Trophoblast cell (in vitro differentiated cells and primary cell): ENCODE data around the gene BFAR.
A peak's percentile ranks its signal among the peaks of the same experiment; 100 is the strongest.
"Not testable (repeated sequence)": the region's sequence is repeated elsewhere in the genome, so short reads cannot be mapped to it uniquely, and the experiment has no call there.

ENCODE experiments used
- DNase-seq, 2 donors: peaks; one replicate each; pipeline ENCODE4 v3.0.0-alpha.2; 2016
- H2AFZ ChIP-seq: 2 replicates; pipeline ENCODE4 v1.6.1; 2013; ENCODE audit warnings: low read length, moderate library complexity, mild to moderate bottlenecking; ENCODE audit not compliant: insufficient read depth, poor library complexity
- H2AK5ac ChIP-seq: 2 replicates; pipeline ENCODE4 v1.6.1; 2013; ENCODE audit warnings: mild to moderate bottlenecking, low read length
- H2BK120ac ChIP-seq: 2 replicates; pipeline ENCODE4 v1.6.1; 2013; ENCODE audit warnings: low read length, mild to moderate bottlenecking, moderate library complexity; ENCODE audit not compliant: insufficient read depth, poor library complexity
- H2BK12ac ChIP-seq: 2 replicates; pipeline ENCODE4 v1.6.1; 2013; ENCODE audit warnings: mild to moderate bottlenecking, low read length, moderate library complexity
- H2BK5ac ChIP-seq: 2 replicates; pipeline ENCODE4 v1.6.1; 2013; ENCODE audit warnings: low read length, low read depth, moderate library complexity, mild to moderate bottlenecking; ENCODE audit not compliant: poor library complexity
- H3K14ac ChIP-seq: 2 replicates; pipeline ENCODE4 v1.6.1; 2013; ENCODE audit warnings: mild to moderate bottlenecking, low read length
- H3K18ac ChIP-seq: 2 replicates; pipeline ENCODE4 v1.6.1; 2013; ENCODE audit warnings: mild to moderate bottlenecking, low read length
- H3K23ac ChIP-seq: 2 replicates; pipeline ENCODE4 v1.6.1; 2013; ENCODE audit warnings: low read length
- H3K27ac ChIP-seq: 2 replicates; pipeline ENCODE4 v1.5.1; 2013; ENCODE audit warnings: low read depth, mild to moderate bottlenecking, inconsistent platforms, low read length, moderate library complexity
- H3K27me3 ChIP-seq: 2 replicates; pipeline ENCODE4 v1.6.1; 2013; ENCODE audit warnings: inconsistent platforms, mild to moderate bottlenecking, low read length, moderate library complexity; ENCODE audit not compliant: insufficient read depth
- H3K36me3 ChIP-seq, 2 experiments: 1 replicate in 1 of 2; 2 replicates in 1 of 2; pipeline ENCODE4 v1.6.1; 2013; ENCODE audit warnings: low read length in 2 of 2, mild to moderate bottlenecking in 2 of 2, moderate library complexity in 1 of 2; ENCODE audit not compliant: insufficient read depth in 2 of 2, control insufficient read depth in 1 of 2
- H3K4ac ChIP-seq: 2 replicates; pipeline ENCODE4 v1.6.1; 2013; ENCODE audit warnings: low read depth, mild to moderate bottlenecking, low read length, moderate library complexity
- H3K4me1 ChIP-seq, 2 experiments: 1 replicate in 1 of 2; 2 replicates in 1 of 2; pipeline ENCODE4 v1.6.1; 2013; ENCODE audit warnings: low read length in 2 of 2, mild to moderate bottlenecking in 2 of 2, moderate library complexity in 1 of 2; ENCODE audit not compliant: insufficient read depth in 2 of 2, control insufficient read depth in 1 of 2
- H3K4me2 ChIP-seq: 2 replicates; pipeline ENCODE4 v1.6.1; 2013; ENCODE audit warnings: inconsistent platforms, mild to moderate bottlenecking, low read length, moderate library complexity
- H3K4me3 ChIP-seq: 2 replicates; pipeline ENCODE4 v1.5.1; 2013; ENCODE audit warnings: mild to moderate bottlenecking, low read depth, low read length, inconsistent platforms
- H3K79me1 ChIP-seq: one replicate; pipeline ENCODE4 v1.6.1; 2013; ENCODE audit warnings: low read length
- H3K79me2 ChIP-seq: 2 replicates; pipeline ENCODE4 v1.6.1; 2013; ENCODE audit warnings: low read length, mild to moderate bottlenecking; ENCODE audit not compliant: control insufficient read depth, insufficient read depth, poor library complexity
- H3K9ac ChIP-seq: 2 replicates; pipeline ENCODE4 v1.6.1; 2013; ENCODE audit warnings: mild to moderate bottlenecking, low read length
- H3K9me3 ChIP-seq: 2 replicates; pipeline ENCODE4 v1.6.1; 2013; ENCODE audit warnings: low read depth, mild to moderate bottlenecking, control low read depth, inconsistent platforms, low read length; ENCODE audit not compliant: insufficient read depth
- H4K12ac ChIP-seq: 2 replicates; pipeline ENCODE4 v1.6.1; 2013; ENCODE audit warnings: low read depth, mild to moderate bottlenecking, low read length, moderate library complexity
- H4K8ac ChIP-seq: 2 replicates; pipeline ENCODE4 v1.6.1; 2013; ENCODE audit warnings: low read depth, mild to moderate bottlenecking, low read length, moderate library complexity
- H4K91ac ChIP-seq: one replicate; pipeline ENCODE4 v1.6.1; 2013; ENCODE audit warnings: low read depth, mild to moderate bottlenecking, low read length, moderate library complexity
- WGBS: extraction: QIAGEN DNeasy Blood & Tissue Kit; methylation state at CpG from one replicate; pipeline ENCODE4 v1.1.7; 2013; ENCODE audit warnings: missing lambda C conversion rate; ENCODE audit not compliant: insufficient read length, insufficient coverage; ENCODE audit errors: extremely low coverage; 5-methylcytosine and 5-hydroxymethylcytosine counted together

The BFAR gene

GRCh38 chr16:14629919-14630619 is 2.7 kb upstream of the BFAR start, which contains the start of gene PARN:
Gene PARN, minus strand, starts transcription at chr16:14630260. Its CDS starts 135 bp downstream, at chr16:14630125.
- Histone ChIP-seq H3K27ac (peak within 1 kb of the TSS; percentile 69), H2BK120ac (peak within 1 kb of the TSS; percentile 29), H3K18ac (peak within 1 kb of the TSS; percentile 88), H2AK5ac (peak within 1 kb of the TSS; percentile 86), H2BK12ac (no peak within 1 kb of the TSS), H4K12ac (peak within 1 kb of the TSS; percentile 90), H3K79me1 (peaks cover 11% of the 10 kb centered on the region), H4K91ac (peak within 1 kb of the TSS; percentile 89), H3K27me3 (no peaks in the 10 kb centered on the region), H3K14ac (peak within 1 kb of the TSS; percentile 94), H4K8ac (peak within 1 kb of the TSS; percentile 95), H2AFZ (peak within 1 kb of the TSS; percentile 68), H3K9me3 (no peaks in the 10 kb centered on the region), H3K79me2 (peaks cover 15% of the 10 kb centered on the region), H3K4me1 (peaks cover 5 to 16% of the 10 kb centered on the region in 2 experiments), H3K9ac (peak within 1 kb of the TSS; percentile 90), H3K36me3 (peaks cover 5 to 12% of the 10 kb centered on the region in 2 experiments), H3K23ac (no peak within 1 kb of the TSS), H2BK5ac (peak within 1 kb of the TSS; percentile 89), H3K4ac (peak within 1 kb of the TSS; percentile 82), H3K4me3 (peak within 1 kb of the TSS; percentile 83), H3K4me2 (peak within 1 kb of the TSS; percentile 85)
- no CpG with 5 or more reads among the region's 51 CpGs for WGBS
- DNase-seq: peak; percentile 99

- Histone ChIP-seq H3K27ac (peak overlapping the region; percentile 65), H3K79me1 (peaks cover 11% of the 10 kb centered on the region), H4K8ac (peak overlapping the region; percentile 43), H3K4me2 (peak overlapping the region; percentile 33), H3K14ac (peak overlapping the region; percentile 0), H2AFZ (peak overlapping the region; percentile 28), H3K36me3 (peaks cover 2 to 10% of the 10 kb centered on the region in 2 experiments), H2BK120ac (peak overlapping the region; percentile 1), H3K4me1 (peaks cover 5 to 16% of the 10 kb centered on the region in 2 experiments), H4K91ac (peak overlapping the region; percentile 25), H3K79me2 (peaks cover 15% of the 10 kb centered on the region)
- not testable (repeated sequence) for H4K12ac ChIP-seq, H3K4ac ChIP-seq, H3K9me3 ChIP-seq, H3K18ac ChIP-seq, H2BK12ac ChIP-seq, H2AK5ac ChIP-seq, H3K9ac ChIP-seq, H3K4me3 ChIP-seq, H3K27me3 ChIP-seq, H2BK5ac ChIP-seq, H3K23ac ChIP-seq, DNase-seq
- WGBS: no CpG with 5 or more reads among the region's 29 CpGs
Measured at GRCh38 chr16:14630620-14631330, 2.0 kb upstream of the BFAR start.

DNA sequence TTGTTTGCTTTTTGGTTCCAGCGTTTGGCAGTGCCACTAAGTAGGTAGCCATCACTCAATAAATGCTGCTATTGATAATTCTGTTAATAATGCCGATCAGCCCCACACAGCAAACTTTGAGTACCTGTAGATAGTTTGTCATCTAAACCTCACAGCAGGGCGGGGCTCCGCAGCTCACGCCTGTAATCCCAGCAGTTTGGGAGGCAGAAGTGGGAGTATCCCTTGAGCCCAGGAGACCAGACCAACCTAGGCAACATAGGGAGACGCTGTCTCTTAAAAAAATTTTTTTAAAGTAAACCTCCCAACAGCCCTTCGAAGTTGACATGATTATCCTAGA is 1.6 kb downstream of the BFAR start:
- peak overlapping the region; percentile 71 for H3K4ac ChIP-seq
- H3K9ac ChIP-seq: no peak overlapping the region
- peaks cover 6 to 12% of the 10 kb centered on the region in 2 experiments for H3K36me3 ChIP-seq
- DNase-seq: no peak
- H3K14ac ChIP-seq: no peak overlapping the region
- no peak overlapping the region for H2BK5ac ChIP-seq
- H4K91ac ChIP-seq: no peak overlapping the region
- peaks cover 20% of the 10 kb centered on the region for H3K79me2 ChIP-seq
- H4K12ac ChIP-seq: no peak overlapping the region
- no peak overlapping the region for H2BK120ac ChIP-seq
- H4K8ac ChIP-seq: no peak overlapping the region
- peaks cover 11% of the 10 kb centered on the region for H3K79me1 ChIP-seq
- no peak overlapping the region for H3K23ac ChIP-seq
- no peak overlapping the region for H3K4me3 ChIP-seq
- H3K9me3 ChIP-seq: no peaks in the 10 kb centered on the region
- no peak overlapping the region for H2AK5ac ChIP-seq
- H3K4me2 ChIP-seq: peak overlapping the region; percentile 83
- no peak overlapping the region for H3K18ac ChIP-seq
- WGBS: no CpG with 5 or more reads among the region's 7 CpGs
- no peak overlapping the region for H2AFZ ChIP-seq
- H2BK12ac ChIP-seq: no peak overlapping the region
- peaks cover 3 to 13% of the 10 kb centered on the region in 2 experiments for H3K4me1 ChIP-seq
- H3K27ac ChIP-seq: no peak overlapping the region
- H3K27me3 ChIP-seq: no peaks in the 10 kb centered on the region

DNA sequence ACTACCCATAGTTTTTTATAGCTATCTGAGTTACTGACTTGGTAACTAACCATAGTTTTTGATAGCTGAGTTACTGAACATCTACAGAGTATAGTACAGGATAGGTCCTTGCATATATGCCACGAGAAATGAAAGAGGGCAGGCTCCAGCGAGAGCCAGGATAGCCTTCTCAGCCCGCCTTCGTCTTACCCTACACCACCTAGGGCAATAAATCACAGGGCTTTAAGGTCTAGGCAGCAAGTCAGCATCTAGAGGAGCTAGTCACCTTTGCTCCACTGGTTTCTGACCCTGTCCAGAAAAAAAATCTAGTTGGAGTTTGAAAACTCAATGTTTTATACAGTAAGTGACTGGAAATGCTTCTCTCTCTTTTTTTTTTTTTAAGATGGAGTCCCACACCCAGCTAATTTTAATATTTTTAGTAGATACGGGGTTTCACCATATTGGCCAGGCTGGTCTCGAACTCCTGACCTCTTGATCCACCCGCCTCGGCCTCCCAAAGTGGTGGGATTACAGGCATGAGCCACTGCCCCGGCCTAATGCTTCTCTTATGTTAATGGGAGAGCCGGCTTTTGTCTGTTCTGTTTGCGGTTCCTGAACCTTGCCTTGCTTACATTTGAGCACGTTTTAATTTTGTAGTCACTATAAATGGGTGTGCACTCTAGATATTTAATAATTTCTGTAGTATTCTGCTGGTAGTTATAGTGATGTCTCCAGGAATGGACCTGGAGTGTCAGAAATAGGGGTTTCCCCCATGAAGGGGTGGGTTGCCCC is 2.8 kb downstream of the BFAR start:
- no peaks in the 10 kb centered on the region for H3K9me3 ChIP-seq
- H4K12ac ChIP-seq: no peak overlapping the region
- H3K14ac ChIP-seq: no peak overlapping the region
- H3K27ac ChIP-seq: no peak overlapping the region
- H2BK12ac ChIP-seq: no peak overlapping the region
- H2BK120ac ChIP-seq: no peak overlapping the region
- no peak overlapping the region for H3K18ac ChIP-seq
- no peak overlapping the region for H2AFZ ChIP-seq
- no peak overlapping the region for H3K4me2 ChIP-seq
- H3K79me1 ChIP-seq: peaks cover 5% of the 10 kb centered on the region
- no CpG with 5 or more reads among the region's 12 CpGs for WGBS
- no peak overlapping the region for H4K91ac ChIP-seq
- peak overlapping the region; percentile 42 for H3K4ac ChIP-seq
- no peak overlapping the region for H3K23ac ChIP-seq
- H3K27me3 ChIP-seq: no peaks in the 10 kb centered on the region
- H4K8ac ChIP-seq: no peak overlapping the region
- no peak overlapping the region for H3K9ac ChIP-seq
- peaks cover 19% of the 10 kb centered on the region for H3K79me2 ChIP-seq
- no peak overlapping the region for H2BK5ac ChIP-seq
- peaks cover 11 to 18% of the 10 kb centered on the region in 2 experiments for H3K36me3 ChIP-seq
- no peak overlapping the region for H2AK5ac ChIP-seq
- no peak overlapping the region for H3K4me3 ChIP-seq
- H3K4me1 ChIP-seq: peaks cover 3 to 9% of the 10 kb centered on the region in 2 experiments
- DNase-seq: no peak
